OCI-LY3 (cell line): Measurements from ENCODE around the gene BCAP29.
"Not testable (repeated sequence)": the region's sequence is repeated elsewhere in the genome, so short reads cannot be mapped to it uniquely, and the experiment has no call there.

Experiments
- H2AFZ ChIP-seq: fragments of 200-600, 300-600 bp; shearing (Covaris generic); 2 replicates; pipeline ENCODE4 v1.6.0; 2014; ENCODE audit warnings: antibody characterized with exemption, low read depth, low read length
- H3K27ac ChIP-seq: fragments of 200-600, 300-600 bp; sonication (generic); 2 replicates; pipeline ENCODE4 v1.5.1; 2014; ENCODE audit warnings: mild to moderate bottlenecking, low read length, moderate library complexity, mixed read lengths
- H3K27me3 ChIP-seq: fragments of 200-600, 300-600 bp; sonication (generic); 2 replicates; pipeline ENCODE4 v1.6.1; 2014; ENCODE audit warnings: low read depth, low read length, mixed read lengths
- H3K36me3 ChIP-seq: fragments of 200-600, 300-600 bp; sonication (generic); replicated peaks from 2 replicates; pipeline ENCODE3; 2014; ENCODE audit warnings: low read depth, low read length, mixed read lengths
- H3K4me1 ChIP-seq: fragments of 300-600, 200-600 bp; sonication (generic); 2 replicates; pipeline ENCODE4 v1.6.1; 2014; ENCODE audit warnings: low read length, mixed read lengths
- H3K4me2 ChIP-seq: fragments of 200-600, 300-600 bp; sonication (generic); 2 replicates; pipeline ENCODE4 v1.6.1; 2014; ENCODE audit warnings: low read length, mixed read lengths
- H3K4me3 ChIP-seq: fragments of 300-600, 200-600 bp; sonication (generic); 2 replicates; pipeline ENCODE4 v1.5.1; 2014; ENCODE audit warnings: antibody characterized with exemption, mild to moderate bottlenecking, low read length, moderate library complexity
- H3K79me2 ChIP-seq: fragments of 300-600, 200-600 bp; shearing (Covaris generic); 2 replicates; pipeline ENCODE4 v1.6.1; 2014; ENCODE audit warnings: mild to moderate bottlenecking, low read length, mixed read lengths
- H3K9ac ChIP-seq: fragments of 300-600, 200-600 bp; shearing (Covaris generic); 2 replicates; pipeline ENCODE4 v1.6.0; 2014; ENCODE audit warnings: mild to moderate bottlenecking, low read length, moderate library complexity
- H3K9me3 ChIP-seq: fragments of 200-600, 300-600 bp; shearing (Covaris generic); 2 replicates; pipeline ENCODE4 v1.6.1; 2014; ENCODE audit warnings: low read length, mixed read lengths; ENCODE audit not compliant: insufficient read depth
- H4K20me1 ChIP-seq: fragments of 200-600, 300-600 bp; sonication (generic); 2 replicates; pipeline ENCODE4 v1.6.1; 2016; ENCODE audit warnings: low read length, mixed read lengths; ENCODE audit not compliant: insufficient read depth
- EZH2phosphoT487 ChIP-seq: fragments of 200-600 bp; shearing (Covaris generic); IDR thresholded peaks from 2 replicates; pipeline ENCODE4 v1.6.1; 2018; ENCODE audit warnings: antibody characterized with exemption, mixed run types, low read depth
- TF ChIP-seq, protein P1 (sequence below): fragments of 200-600, 300-600 bp; sonication (generic); IDR thresholded peaks from 2 replicates; pipeline ENCODE4 v1.5.1; 2014; ENCODE audit warnings: antibody characterized with exemption, low read length, low read depth

Gene BCAP29, protein sequence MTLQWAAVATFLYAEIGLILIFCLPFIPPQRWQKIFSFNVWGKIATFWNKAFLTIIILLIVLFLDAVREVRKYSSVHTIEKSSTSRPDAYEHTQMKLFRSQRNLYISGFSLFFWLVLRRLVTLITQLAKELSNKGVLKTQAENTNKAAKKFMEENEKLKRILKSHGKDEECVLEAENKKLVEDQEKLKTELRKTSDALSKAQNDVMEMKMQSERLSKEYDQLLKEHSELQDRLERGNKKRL

DNA sequence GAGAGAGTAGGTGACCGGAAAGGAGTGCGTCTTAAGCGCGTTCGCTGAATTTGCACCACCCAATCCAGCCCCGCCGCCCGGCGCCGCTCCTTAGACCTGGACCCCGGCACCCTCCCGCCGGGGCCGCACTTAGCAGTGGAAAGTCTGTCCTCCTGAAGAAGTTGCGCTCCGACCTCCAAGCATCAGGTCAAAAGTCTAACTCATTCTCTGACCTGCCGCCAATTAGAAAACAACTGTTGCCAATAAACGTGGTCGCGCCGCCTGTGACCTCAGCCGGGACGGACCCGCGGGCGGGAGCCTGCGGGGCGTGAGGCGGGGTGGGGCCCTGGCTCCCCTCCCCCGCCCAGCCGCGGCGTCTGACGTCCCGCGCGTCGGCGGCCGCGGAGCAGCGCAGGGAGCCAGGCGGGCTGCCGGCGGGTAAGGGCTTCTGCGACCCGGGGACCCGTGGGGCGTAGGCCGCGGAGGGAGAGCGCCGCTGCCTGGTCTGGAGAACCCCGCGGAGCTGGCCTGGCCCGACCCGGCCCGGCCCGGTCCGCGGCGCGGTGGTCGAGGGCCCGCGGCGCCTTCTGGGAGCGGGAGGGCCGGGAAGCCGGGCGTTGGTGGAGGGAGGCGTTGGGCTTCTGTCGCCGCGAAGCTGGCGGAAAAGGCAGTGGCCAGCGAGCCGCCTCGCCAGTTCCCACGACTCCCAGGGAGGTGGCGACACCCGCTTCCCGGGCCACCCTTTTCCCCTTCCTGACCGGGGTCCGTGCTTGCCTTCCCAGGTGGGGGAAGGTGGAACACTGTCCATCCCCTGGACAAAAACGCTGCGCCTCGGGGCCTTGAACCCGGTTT is at the start of gene BCAP29:
Gene BCAP29, plus strand, starts transcription at position 362 of the 831 bp plus-strand sequence. CDS start 527 bp downstream, outside the sequence.
- Histone ChIP-seq H3K4me1 (peaks cover 3% of the 10 kb centered on the region; the same call in 1 of the 2 replicates), H3K27me3 (no peaks in the 10 kb centered on the region), H3K9ac (peak within 1 kb of the TSS; percentile 68), H3K79me2 (no peaks in the 10 kb centered on the region), H3K4me2 (peak within 1 kb of the TSS; percentile 89), H3K27ac (no peak within 1 kb of the TSS), H2AFZ (peak within 1 kb of the TSS; percentile 81), H3K9me3 (no peaks in the 10 kb centered on the region), H4K20me1 (no peaks in the 10 kb centered on the region), H3K36me3 (peaks cover 6% of the 10 kb centered on the region), H3K4me3 (peak within 1 kb of the TSS; percentile 86)
- no peak for TF ChIP-seq EZH2phosphoT487
- TF ChIP-seq, protein P1, sequence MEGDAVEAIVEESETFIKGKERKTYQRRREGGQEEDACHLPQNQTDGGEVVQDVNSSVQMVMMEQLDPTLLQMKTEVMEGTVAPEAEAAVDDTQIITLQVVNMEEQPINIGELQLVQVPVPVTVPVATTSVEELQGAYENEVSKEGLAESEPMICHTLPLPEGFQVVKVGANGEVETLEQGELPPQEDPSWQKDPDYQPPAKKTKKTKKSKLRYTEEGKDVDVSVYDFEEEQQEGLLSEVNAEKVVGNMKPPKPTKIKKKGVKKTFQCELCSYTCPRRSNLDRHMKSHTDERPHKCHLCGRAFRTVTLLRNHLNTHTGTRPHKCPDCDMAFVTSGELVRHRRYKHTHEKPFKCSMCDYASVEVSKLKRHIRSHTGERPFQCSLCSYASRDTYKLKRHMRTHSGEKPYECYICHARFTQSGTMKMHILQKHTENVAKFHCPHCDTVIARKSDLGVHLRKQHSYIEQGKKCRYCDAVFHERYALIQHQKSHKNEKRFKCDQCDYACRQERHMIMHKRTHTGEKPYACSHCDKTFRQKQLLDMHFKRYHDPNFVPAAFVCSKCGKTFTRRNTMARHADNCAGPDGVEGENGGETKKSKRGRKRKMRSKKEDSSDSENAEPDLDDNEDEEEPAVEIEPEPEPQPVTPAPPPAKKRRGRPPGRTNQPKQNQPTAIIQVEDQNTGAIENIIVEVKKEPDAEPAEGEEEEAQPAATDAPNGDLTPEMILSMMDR: 0 out of 2 replicates have a peak, but pooled peaks have one; percentile 27

DNA sequence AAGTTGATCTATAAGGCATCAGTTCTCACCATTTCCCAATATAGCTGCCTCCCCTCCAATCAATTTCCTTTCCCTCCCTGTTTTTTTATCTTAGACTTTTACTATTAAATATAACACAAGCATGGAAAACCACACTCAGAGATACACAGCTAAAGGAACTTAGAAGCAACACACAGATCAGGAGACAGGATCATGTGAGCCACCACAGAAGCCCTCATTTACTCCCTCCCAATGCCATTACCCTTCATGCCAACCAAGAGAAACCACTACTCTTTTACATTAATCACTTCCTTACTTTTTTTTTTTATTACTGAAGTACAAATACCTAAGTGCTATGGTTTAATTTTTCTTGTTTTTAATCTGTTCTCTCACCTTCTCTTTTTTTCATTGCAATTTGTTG is 49.3 kb upstream of the BCAP29 start:
- Histone ChIP-seq H3K27ac (no peak overlapping the region), H3K27me3 (no peaks in the 10 kb centered on the region), H3K9me3 (no peaks in the 10 kb centered on the region), H2AFZ (no peak overlapping the region), H3K4me1 (no peaks in the 10 kb centered on the region), H3K36me3 (no peaks in the 10 kb centered on the region), H3K4me2 (no peak overlapping the region), H3K79me2 (no peaks in the 10 kb centered on the region), H4K20me1 (no peaks in the 10 kb centered on the region), H3K9ac (no peak overlapping the region), H3K4me3 (no peak overlapping the region)
- TF ChIP-seq EZH2phosphoT487: no peak

DNA sequence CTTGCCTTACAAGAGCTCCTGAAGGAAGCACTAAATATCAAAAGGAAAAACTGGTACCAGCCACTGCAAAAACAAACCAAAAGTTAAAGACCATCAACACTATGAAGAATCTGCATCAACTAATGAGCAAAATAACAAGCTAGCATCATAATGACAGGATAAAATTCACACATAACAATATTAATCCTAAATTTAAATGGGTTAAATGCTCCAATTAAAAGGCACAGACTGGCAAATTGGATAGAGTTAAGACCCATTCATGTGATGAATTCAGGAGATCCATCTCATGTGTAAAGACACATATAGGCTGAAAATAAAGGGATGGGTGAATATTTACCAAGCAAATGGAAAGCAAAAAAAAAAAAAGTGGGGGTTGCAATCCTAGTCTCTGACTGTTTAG is 45.9 kb upstream of the BCAP29 start:
- Histone ChIP-seq H4K20me1 (no peaks in the 10 kb centered on the region), H3K9ac (no peak overlapping the region), H3K27me3 (no peaks in the 10 kb centered on the region), H3K36me3 (no peaks in the 10 kb centered on the region), H3K9me3 (no peaks in the 10 kb centered on the region), H3K4me2 (no peak overlapping the region), H3K79me2 (no peaks in the 10 kb centered on the region), H3K27ac (no peak overlapping the region), H2AFZ (no peak overlapping the region), H3K4me1 (no peaks in the 10 kb centered on the region), H3K4me3 (no peak overlapping the region)
- TF ChIP-seq EZH2phosphoT487: no peak
- TF ChIP-seq, protein P1: no peak

DNA sequence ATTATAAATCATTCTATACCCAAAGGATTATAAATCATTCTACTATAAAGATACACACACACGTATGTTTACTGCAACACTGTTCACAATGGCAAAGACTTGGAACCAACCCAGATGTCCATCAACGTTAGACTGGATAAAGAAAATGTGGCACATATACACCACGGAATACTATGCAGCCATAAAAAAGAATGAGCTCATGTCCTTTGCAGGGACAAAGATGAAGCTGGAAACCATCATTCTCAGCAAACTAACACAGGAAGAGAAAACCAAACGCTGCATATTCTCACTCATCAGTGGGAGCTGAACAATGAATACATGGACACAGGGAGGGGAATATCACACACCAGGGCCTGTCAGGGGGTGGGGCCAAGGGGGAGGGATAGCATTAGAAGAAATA is 42.8 kb upstream of the BCAP29 start:
- not testable (repeated sequence) for H3K79me2 ChIP-seq, H2AFZ ChIP-seq, H4K20me1 ChIP-seq, H3K4me2 ChIP-seq, H3K9ac ChIP-seq, H3K36me3 ChIP-seq, H3K4me1 ChIP-seq, H3K9me3 ChIP-seq, H3K27me3 ChIP-seq, H3K27ac ChIP-seq, H3K4me3 ChIP-seq

DNA sequence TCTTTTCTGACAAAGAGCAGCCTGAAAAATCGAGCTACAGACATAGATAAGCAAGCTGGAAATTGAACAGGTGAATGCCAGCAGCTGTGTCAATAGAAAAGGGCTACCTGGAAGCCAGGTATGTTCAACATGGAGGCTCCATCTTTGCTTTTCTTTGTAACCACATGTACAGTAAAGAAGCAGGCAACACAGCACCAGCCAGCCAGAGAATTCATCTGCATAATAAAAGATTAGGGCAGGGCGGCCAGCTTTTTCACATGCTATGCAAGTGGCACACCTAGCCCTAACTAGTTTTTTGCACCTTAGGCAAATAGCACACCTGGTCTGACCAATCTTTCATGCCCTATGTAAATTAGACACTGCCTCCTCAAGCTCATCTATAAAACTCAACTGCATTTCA is 42.0 kb upstream of the BCAP29 start:
- H3K79me2 ChIP-seq: no peaks in the 10 kb centered on the region
- no peak overlapping the region for H3K4me3 ChIP-seq
- TF ChIP-seq EZH2phosphoT487: no peak
- H3K9ac ChIP-seq: no peak overlapping the region
- no peaks in the 10 kb centered on the region for H3K9me3 ChIP-seq
- H3K27me3 ChIP-seq: no peaks in the 10 kb centered on the region
- H4K20me1 ChIP-seq: no peaks in the 10 kb centered on the region
- H3K27ac ChIP-seq: no peak overlapping the region
- no peak overlapping the region for H2AFZ ChIP-seq
- no peaks in the 10 kb centered on the region for H3K36me3 ChIP-seq
- H3K4me1 ChIP-seq: no peaks in the 10 kb centered on the region
- H3K4me2 ChIP-seq: no peak overlapping the region
